AG10803 (cell line): ENCODE data around the gene PACS1.

Experiments
- DNase-seq: peaks from one replicate; pipeline ENCODE4 v3.0.0; 2010; ENCODE audit warnings: low read depth
- H3K4me3 ChIP-seq: 2 replicates; pipeline ENCODE4 v1.5.1; 2011; ENCODE audit warnings: mild to moderate bottlenecking, low read length, control low read depth
- TF ChIP-seq, protein P1 (sequence below): conservative IDR thresholded peaks from 2 replicates; pipeline ENCODE4 v1.5.1; 2011; ENCODE audit warnings: mild to moderate bottlenecking, low read length, control low read depth, inconsistent platforms

Gene PACS1

DNA sequence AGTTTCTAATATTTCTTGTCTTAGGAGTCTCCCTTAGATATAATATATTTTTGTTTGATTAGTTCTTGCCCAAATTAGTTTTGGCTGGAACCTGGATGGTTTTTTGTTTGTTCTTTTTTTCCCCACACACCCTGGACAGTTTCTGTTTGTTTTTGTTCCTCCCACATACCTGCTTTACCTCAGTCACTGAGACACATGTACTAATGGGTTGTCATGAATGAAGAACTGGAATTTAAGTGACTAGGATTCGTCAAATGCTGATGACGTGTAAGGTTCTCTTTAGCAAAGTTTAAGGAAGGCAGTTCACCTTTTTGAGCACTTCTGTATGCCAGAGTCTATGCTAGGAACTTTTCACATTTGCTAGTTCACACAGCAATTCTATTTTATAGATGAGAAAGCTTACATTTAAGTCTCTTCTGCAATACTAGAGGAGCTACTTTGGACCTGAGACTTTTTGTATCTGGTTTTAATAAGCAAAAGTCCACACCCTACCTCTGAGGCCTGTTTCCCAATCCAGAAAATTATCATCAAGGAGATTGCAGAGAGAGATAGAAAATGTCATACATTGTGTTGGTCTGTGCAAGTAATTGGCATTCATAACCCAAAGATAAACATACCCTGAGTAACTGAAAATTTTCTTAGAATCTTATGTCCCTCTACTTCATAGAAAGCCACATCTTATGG, 111.7 kb downstream of the PACS1 start:
- TF ChIP-seq, protein P1, sequence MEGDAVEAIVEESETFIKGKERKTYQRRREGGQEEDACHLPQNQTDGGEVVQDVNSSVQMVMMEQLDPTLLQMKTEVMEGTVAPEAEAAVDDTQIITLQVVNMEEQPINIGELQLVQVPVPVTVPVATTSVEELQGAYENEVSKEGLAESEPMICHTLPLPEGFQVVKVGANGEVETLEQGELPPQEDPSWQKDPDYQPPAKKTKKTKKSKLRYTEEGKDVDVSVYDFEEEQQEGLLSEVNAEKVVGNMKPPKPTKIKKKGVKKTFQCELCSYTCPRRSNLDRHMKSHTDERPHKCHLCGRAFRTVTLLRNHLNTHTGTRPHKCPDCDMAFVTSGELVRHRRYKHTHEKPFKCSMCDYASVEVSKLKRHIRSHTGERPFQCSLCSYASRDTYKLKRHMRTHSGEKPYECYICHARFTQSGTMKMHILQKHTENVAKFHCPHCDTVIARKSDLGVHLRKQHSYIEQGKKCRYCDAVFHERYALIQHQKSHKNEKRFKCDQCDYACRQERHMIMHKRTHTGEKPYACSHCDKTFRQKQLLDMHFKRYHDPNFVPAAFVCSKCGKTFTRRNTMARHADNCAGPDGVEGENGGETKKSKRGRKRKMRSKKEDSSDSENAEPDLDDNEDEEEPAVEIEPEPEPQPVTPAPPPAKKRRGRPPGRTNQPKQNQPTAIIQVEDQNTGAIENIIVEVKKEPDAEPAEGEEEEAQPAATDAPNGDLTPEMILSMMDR: no peak
- peak; percentile 9 for DNase-seq
- no peak overlapping the region for H3K4me3 ChIP-seq

DNA sequence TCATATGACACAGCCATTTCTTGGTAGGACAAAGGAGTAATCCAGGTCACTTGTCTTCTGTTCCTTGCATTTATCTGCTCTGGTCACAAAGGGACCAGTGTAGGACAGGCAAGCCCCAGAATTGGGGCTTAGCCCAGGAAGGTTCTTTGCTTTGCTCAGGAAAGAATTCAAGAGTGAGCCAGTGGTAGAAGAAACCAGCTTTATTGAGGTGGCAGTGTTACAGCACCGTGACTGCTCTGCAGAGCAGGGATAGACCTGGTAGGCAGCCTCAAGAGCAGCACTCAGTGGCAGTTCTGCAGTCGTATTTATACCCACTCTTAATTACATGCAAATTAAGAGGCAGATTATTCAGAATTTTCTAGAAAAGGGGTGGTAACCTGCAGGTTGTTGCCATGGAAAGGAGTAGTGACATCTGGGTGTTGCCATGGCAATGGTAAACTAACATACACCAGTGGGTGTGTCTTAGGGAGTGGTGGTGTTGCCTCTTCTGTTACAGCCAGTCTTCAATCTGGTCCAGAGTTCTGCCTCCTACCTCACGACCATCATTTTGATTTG, 113.5 kb downstream of the PACS1 start:
- TF ChIP-seq, protein P1: no peak
- H3K4me3 ChIP-seq: no peak overlapping the region
- DNase-seq: peak; percentile 25

DNA sequence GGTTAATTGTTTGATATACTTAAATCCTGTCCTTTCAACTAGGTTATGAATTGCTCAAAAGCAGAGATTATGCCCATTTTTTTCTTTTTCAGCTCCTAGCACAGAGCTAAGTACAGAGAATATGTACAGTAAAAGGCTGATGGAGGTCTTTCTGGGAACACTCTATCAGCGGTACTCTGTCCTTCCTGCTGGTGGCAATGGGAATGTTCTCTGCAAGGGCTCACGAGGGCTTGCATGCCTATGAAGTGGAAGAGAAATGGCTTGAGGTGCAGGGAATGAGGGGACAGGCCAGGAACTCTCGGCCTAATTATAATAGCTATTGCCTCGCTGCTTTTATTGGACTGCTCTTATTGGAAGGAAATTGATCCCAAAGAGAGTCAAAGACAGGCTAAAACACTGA, 114.7 kb downstream of the PACS1 start:
- DNase-seq: no peak
- TF ChIP-seq, protein P1: no peak
- H3K4me3 ChIP-seq: no peak overlapping the region

DNA sequence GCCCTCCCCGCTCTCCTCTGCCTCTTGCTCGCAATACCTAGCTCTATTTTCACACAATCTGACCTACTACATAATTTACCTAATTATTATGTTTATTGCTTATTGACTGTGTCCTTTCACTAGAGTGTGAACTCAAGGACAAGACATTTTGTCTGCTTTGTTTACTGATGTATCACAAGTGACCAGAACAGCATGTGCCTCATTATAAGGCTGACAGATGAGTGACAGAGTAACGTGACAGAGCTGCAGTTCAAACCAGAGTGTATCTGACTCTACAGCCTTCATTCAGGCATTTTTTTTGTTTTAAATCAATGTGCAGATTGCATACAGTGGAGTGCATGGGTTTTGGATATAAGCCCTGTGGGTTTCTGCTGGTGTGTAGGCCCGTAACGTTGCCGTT, 116.4 kb downstream of the PACS1 start:
- TF ChIP-seq, protein P1: no peak
- no peak overlapping the region for H3K4me3 ChIP-seq
- no peak for DNase-seq

DNA sequence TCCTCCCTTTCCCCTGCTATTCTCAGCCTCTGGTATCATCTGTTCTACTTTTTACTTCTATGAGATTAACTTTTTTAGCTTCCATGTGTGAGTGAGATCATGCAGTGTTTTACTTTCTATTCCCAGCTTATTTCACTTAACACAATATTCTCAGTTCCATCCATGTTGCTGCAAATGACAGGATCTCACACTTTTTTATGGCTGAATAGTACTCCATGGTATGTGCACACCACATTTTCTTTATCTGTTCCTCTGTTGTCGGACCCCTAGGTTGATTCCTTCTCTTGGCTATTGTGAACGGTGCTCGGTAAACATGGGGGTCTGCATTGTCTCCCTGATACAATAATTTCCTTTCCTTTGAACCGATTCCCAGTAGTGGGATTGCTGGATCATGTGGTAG, 117.4 kb downstream of the PACS1 start:
- H3K4me3 ChIP-seq: no peak overlapping the region
- no peak for DNase-seq
- TF ChIP-seq, protein P1: no peak

DNA sequence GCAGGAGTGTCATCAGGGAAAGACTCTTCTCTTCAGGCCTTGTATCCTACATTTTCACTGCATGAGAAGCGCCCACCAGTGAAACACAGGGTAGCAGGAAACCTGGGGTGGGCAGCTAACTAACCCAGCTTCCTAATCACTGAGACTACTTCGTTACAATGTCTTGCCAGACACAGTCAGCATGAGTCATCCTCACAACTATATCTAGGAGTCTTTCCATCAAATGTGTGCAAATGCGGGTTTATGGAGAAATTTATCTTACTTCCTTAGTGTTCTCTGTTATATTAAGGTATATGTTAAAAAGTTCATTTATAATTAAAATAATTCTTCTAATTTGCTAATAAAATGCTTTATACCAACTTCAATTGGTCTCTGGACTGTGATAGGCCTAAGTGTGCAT, 118.5 kb downstream of the PACS1 start:
- H3K4me3 ChIP-seq: no peak overlapping the region
- TF ChIP-seq, protein P1: no peak
- peak; percentile 56 for DNase-seq

DNA sequence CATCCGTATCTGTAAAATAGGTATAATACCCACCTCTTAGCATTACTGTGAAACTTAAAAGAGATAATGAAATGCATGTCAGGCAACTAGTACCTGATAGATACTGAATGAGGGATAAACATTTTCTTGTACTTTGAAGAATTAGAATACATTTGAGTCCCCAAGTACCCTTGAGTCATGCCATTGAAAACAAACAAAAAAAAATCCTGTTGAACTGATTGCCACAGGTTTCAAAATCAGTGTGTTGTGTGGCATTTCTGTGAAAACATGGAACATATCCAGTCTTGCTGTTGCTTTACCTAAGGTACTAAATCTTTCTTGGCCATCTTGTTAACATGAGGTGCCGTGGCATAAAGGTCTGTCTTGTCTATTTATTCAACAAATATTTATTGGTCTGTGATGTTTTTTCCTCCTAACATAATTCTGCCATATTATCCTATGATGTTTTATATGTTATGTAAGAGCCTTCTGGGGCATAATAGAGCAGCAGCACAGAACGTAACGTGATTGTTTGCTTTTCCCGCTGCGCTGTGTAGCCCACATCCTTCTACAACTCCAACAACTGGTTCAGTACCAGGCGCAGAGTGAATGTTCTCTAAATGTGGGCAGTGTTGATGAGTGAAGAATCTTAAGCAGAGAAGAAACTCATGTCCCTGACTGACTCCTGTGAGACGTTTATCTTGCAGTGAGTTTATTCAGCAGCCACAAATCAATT, 119.1 kb downstream of the PACS1 start:
- H3K4me3 ChIP-seq: no peak overlapping the region
- TF ChIP-seq, protein P1: no peak
- no peak for DNase-seq
